Mesendoderm (in vitro differentiated cells): ENCODE data around the gene CENPH.
A peak's percentile ranks its signal among the peaks of the same experiment; 100 is the strongest.
"Not testable (repeated sequence)": the region's sequence is repeated elsewhere in the genome, so short reads cannot be mapped to it uniquely, and the experiment has no call there.

Experiments used
- DNase-seq: peaks from one replicate; pipeline ENCODE4 v3.0.0; 2013
- H2AK5ac ChIP-seq: 2 replicates; pipeline ENCODE4 v1.6.1; 2013; ENCODE audit warnings: low read length, inconsistent platforms
- H2BK120ac ChIP-seq: 2 replicates; pipeline ENCODE4 v1.6.1; 2013; ENCODE audit warnings: low read depth, mild to moderate bottlenecking, low read length, moderate library complexity, mixed read lengths
- H2BK15ac ChIP-seq: replicated peaks from 2 replicates; pipeline ENCODE4 v1.6.1; 2013; ENCODE audit warnings: low read depth, mild to moderate bottlenecking, moderate library complexity
- H2BK5ac ChIP-seq: 2 replicates; pipeline ENCODE4 v1.6.1; 2013; ENCODE audit warnings: low read length, inconsistent platforms
- H3K18ac ChIP-seq: 2 replicates; pipeline ENCODE4 v1.6.1; 2013; ENCODE audit warnings: mild to moderate bottlenecking, low read length, mixed read lengths
- H3K23ac ChIP-seq: one replicate; pipeline ENCODE4 v1.6.1; 2013; ENCODE audit warnings: low read length
- H3K27ac ChIP-seq: 2 replicates; pipeline ENCODE4 v1.5.1; 2013; ENCODE audit warnings: low read depth, mild to moderate bottlenecking, inconsistent platforms, low read length, moderate library complexity
- H3K27me3 ChIP-seq: 2 replicates; pipeline ENCODE4 v1.6.1; 2013; ENCODE audit warnings: low read length, control low read depth, mild to moderate bottlenecking, inconsistent platforms; ENCODE audit not compliant: insufficient read depth, poor library complexity
- H3K36me3 ChIP-seq: 2 replicates; pipeline ENCODE4 v1.6.1; 2013; ENCODE audit warnings: low read length, inconsistent platforms; ENCODE audit not compliant: control insufficient read depth, insufficient read depth
- H3K4ac ChIP-seq: one replicate; pipeline ENCODE4 v1.6.1; 2013; ENCODE audit warnings: low read depth, mild to moderate bottlenecking, low read length, moderate library complexity
- H3K4me1 ChIP-seq: 2 replicates; pipeline ENCODE4 v1.6.1; 2013; ENCODE audit warnings: low read depth, low read length, inconsistent platforms; ENCODE audit not compliant: control insufficient read depth
- H3K4me2 ChIP-seq: 2 replicates; pipeline ENCODE4 v1.6.1; 2013; ENCODE audit warnings: low read length
- H3K4me3 ChIP-seq: 2 replicates; pipeline ENCODE4 v1.5.1; 2013; ENCODE audit warnings: mild to moderate bottlenecking, low read length
- H3K56ac ChIP-seq: one replicate; pipeline ENCODE4 v1.6.1; 2013; ENCODE audit warnings: low read length
- H3K79me1 ChIP-seq: 2 replicates; pipeline ENCODE4 v1.6.1; 2013; ENCODE audit warnings: low read length, inconsistent platforms
- H3K79me2 ChIP-seq: 2 replicates; pipeline ENCODE4 v1.6.1; 2013; ENCODE audit warnings: mild to moderate bottlenecking, low read length; ENCODE audit not compliant: control insufficient read depth, insufficient read depth
- H3K9ac ChIP-seq: 2 replicates; pipeline ENCODE4 v1.6.1; 2013; ENCODE audit warnings: low read length, inconsistent platforms
- H4K5ac ChIP-seq: one replicate; pipeline ENCODE4 v1.6.1; 2013; ENCODE audit warnings: low read length
- H4K8ac ChIP-seq: one replicate; pipeline ENCODE4 v1.6.1; 2013; ENCODE audit warnings: low read depth, mild to moderate bottlenecking, control low read depth, low read length, moderate library complexity
- WGBS: extraction: QIAGEN DNeasy Blood & Tissue Kit; methylation state at CpG from one replicate; pipeline ENCODE4 v1.1.7; 2013; ENCODE audit warnings: low lambda C conversion rate, missing lambda C conversion rate; ENCODE audit not compliant: insufficient coverage; ENCODE audit errors: extremely low coverage; 5-methylcytosine and 5-hydroxymethylcytosine counted together

The CENPH gene

GRCh38 chr5:69242215-69242927 lies 53.0 kb downstream of the CENPH start:
- H2BK15ac ChIP-seq, result no peak overlapping the region

GRCh38 chr5:69245031-69245430 lies 55.6 kb downstream of the CENPH start:
- no peak overlapping the region for H2BK5ac ChIP-seq
- H3K56ac ChIP-seq, result no peak overlapping the region
- H3K27me3 ChIP-seq, result no peaks in the 10 kb centered on the region
- H3K4me2 ChIP-seq, result no peak overlapping the region
- no peak overlapping the region for H2BK15ac ChIP-seq
- no peak overlapping the region for H3K4me3 ChIP-seq
- no peak overlapping the region for H4K5ac ChIP-seq
- H3K79me1 ChIP-seq, result peaks cover 5% of the 10 kb centered on the region
- H4K8ac ChIP-seq, result no peak overlapping the region
- peaks cover 40% of the 10 kb centered on the region for H3K79me2 ChIP-seq
- H3K4ac ChIP-seq, result no peak overlapping the region
- WGBS, result no CpG with 5 or more reads among the region's 5 CpGs
- no peaks in the 10 kb centered on the region for H3K36me3 ChIP-seq
- DNase-seq, result no peak
- H2AK5ac ChIP-seq, result no peak overlapping the region
- no peak overlapping the region for H3K18ac ChIP-seq
- H3K9ac ChIP-seq, result no peak overlapping the region
- no peak overlapping the region for H2BK120ac ChIP-seq
- H3K27ac ChIP-seq, result no peak overlapping the region
- no peaks in the 10 kb centered on the region for H3K4me1 ChIP-seq
- H3K23ac ChIP-seq, result no peak overlapping the region

More at GRCh38 chr5:69242215-69242927, 53.0 kb downstream of the CENPH start:
- peaks cover 39% of the 10 kb centered on the region for H3K79me2 ChIP-seq
- H4K5ac ChIP-seq, result no peak overlapping the region
- H2BK5ac ChIP-seq, result no peak overlapping the region
- H2BK120ac ChIP-seq, result no peak overlapping the region
- H3K79me1 ChIP-seq, result peaks cover 6% of the 10 kb centered on the region
- H3K4ac ChIP-seq, result no peak overlapping the region
- H3K18ac ChIP-seq, result no peak overlapping the region
- H3K56ac ChIP-seq, result no peak overlapping the region
- no peak overlapping the region for H3K4me3 ChIP-seq
- H3K4me2 ChIP-seq, result no peak overlapping the region
- no peak overlapping the region for H3K27ac ChIP-seq
- no peak overlapping the region for H2AK5ac ChIP-seq
- H4K8ac ChIP-seq, result no peak overlapping the region
- no peak overlapping the region for H3K23ac ChIP-seq
- no peaks in the 10 kb centered on the region for H3K27me3 ChIP-seq
- no peaks in the 10 kb centered on the region for H3K4me1 ChIP-seq
- H3K9ac ChIP-seq, result no peak overlapping the region
- WGBS, result no CpG with 5 or more reads among the region's 8 CpGs
- DNase-seq, result no peak
- H3K36me3 ChIP-seq, result no peaks in the 10 kb centered on the region

GRCh38 chr5:69248019-69248418 lies 58.6 kb downstream of the CENPH start:
- Histone ChIP-seq H3K79me2 (peaks cover 39% of the 10 kb centered on the region), H3K4me3 (no peak overlapping the region), H2BK120ac (no peak overlapping the region), H3K27me3 (no peaks in the 10 kb centered on the region), H2AK5ac (no peak overlapping the region), H4K5ac (no peak overlapping the region), H3K56ac (no peak overlapping the region), H3K23ac (no peak overlapping the region), H3K4ac (no peak overlapping the region), H3K9ac (no peak overlapping the region), H3K4me2 (no peak overlapping the region), H4K8ac (no peak overlapping the region), H2BK15ac (no peak overlapping the region), H3K36me3 (no peaks in the 10 kb centered on the region), H3K27ac (no peak overlapping the region), H2BK5ac (no peak overlapping the region), H3K18ac (no peak overlapping the region), H3K79me1 (peaks cover 9% of the 10 kb centered on the region), H3K4me1 (no peaks in the 10 kb centered on the region)
- DNase-seq, result no peak
- WGBS, result no CpG with 5 or more reads among the region's 2 CpGs

- Histone ChIP-seq H4K8ac (no peak overlapping the region), H3K9ac (no peak overlapping the region), H2BK5ac (no peak overlapping the region), H3K23ac (no peak overlapping the region), H2BK120ac (no peak overlapping the region), H3K79me1 (peaks cover 9% of the 10 kb centered on the region), H3K4me1 (no peaks in the 10 kb centered on the region), H3K79me2 (peaks cover 24% of the 10 kb centered on the region), H3K36me3 (no peaks in the 10 kb centered on the region), H3K18ac (no peak overlapping the region), H3K56ac (no peak overlapping the region), H3K4me3 (no peak overlapping the region), H4K5ac (no peak overlapping the region), H3K27ac (no peak overlapping the region), H3K4me2 (no peak overlapping the region), H3K4ac (no peak overlapping the region), H3K27me3 (no peaks in the 10 kb centered on the region), H2BK15ac (no peak overlapping the region), H2AK5ac (no peak overlapping the region)
- no CpG with 5 or more reads among the region's 2 CpGs for WGBS
- DNase-seq, result peak; percentile 34
These were observed 61.2 kb downstream of the CENPH start for GRCh38 chr5:69250593-69250992.

GRCh38 chr5:69252437-69252836 lies 63.1 kb downstream of the CENPH start:
- H4K8ac ChIP-seq, result no peak overlapping the region
- no peak overlapping the region for H3K4ac ChIP-seq
- no peak overlapping the region for H2BK15ac ChIP-seq
- H2BK5ac ChIP-seq, result no peak overlapping the region
- no peak overlapping the region for H2AK5ac ChIP-seq
- no peak overlapping the region for H3K56ac ChIP-seq
- no peaks in the 10 kb centered on the region for H3K27me3 ChIP-seq
- no peaks in the 10 kb centered on the region for H3K4me1 ChIP-seq
- H3K23ac ChIP-seq, result no peak overlapping the region
- WGBS, result no CpG with 5 or more reads among the region's 3 CpGs
- H3K79me1 ChIP-seq, result peaks cover 8% of the 10 kb centered on the region
- no peak overlapping the region for H4K5ac ChIP-seq
- no peak for DNase-seq
- no peak overlapping the region for H3K9ac ChIP-seq
- H3K18ac ChIP-seq, result no peak overlapping the region
- no peak overlapping the region for H2BK120ac ChIP-seq
- H3K79me2 ChIP-seq, result peaks cover 14% of the 10 kb centered on the region
- H3K27ac ChIP-seq, result no peak overlapping the region
- H3K4me2 ChIP-seq, result no peak overlapping the region
- H3K4me3 ChIP-seq, result no peak overlapping the region
- H3K36me3 ChIP-seq, result no peaks in the 10 kb centered on the region

- not testable (repeated sequence) for H3K27ac ChIP-seq, H3K9ac ChIP-seq, H3K27me3 ChIP-seq, H3K36me3 ChIP-seq, H3K4ac ChIP-seq, H3K4me2 ChIP-seq, H2AK5ac ChIP-seq, H4K5ac ChIP-seq, H2BK120ac ChIP-seq, H2BK5ac ChIP-seq, H3K18ac ChIP-seq, H3K23ac ChIP-seq, H4K8ac ChIP-seq, H3K4me3 ChIP-seq, H3K56ac ChIP-seq, H2BK15ac ChIP-seq, H3K79me1 ChIP-seq, H3K4me1 ChIP-seq, DNase-seq, H3K79me2 ChIP-seq
- WGBS, result no CpG with 5 or more reads among the region's 4 CpGs
These were observed 66.6 kb downstream of the CENPH start for GRCh38 chr5:69255940-69256339.
